K562 (cell line): ENCODE data around the gene GRSF1. TPM values are rescaled to one million over a fixed set of nuclear protein-coding genes. Genes with fewer than 3 reads are reported as not detected.

Experiments
- ATAC-seq: fragments of 200-7000 bp; cut with Tn5 transposase; 3 replicates; pipeline ENCODE4 v1.9.1; 2020; ENCODE audit warnings: moderate library complexity
- BruUV-seq: library from RNA; stranded (reverse); fragments of 400-500 nt; replicated peaks from 2 replicates; lab custom pipeline; 2021; lab: Mats Ljungman, UMichigan
- CTCF ChIA-PET: fragments of 300-600 bp; formaldehyde crosslinking; extraction: SDS; loops from one replicate; lab custom pipeline; 2021; ENCODE audit warnings: low intra/inter-chr PET ratio; lab: Yijun Ruan, JAX
- POLR2A ChIA-PET: fragments of 300-600, 350-650 bp; sonication (Branson Sonifier 250); formaldehyde crosslinking; extraction: SDS; loops from one replicate; lab custom pipeline; 2021; ENCODE audit warnings: antibody characterized with exemption, inconsistent platforms; lab: Yijun Ruan, JAX
- DNase-seq, 4 experiments: peaks; one replicate each; pipeline versions ENCODE4 v3.0.0 to v3.0.0-alpha.2; 2011 to 2018; ENCODE audit warnings: low spot score in 3 of 4, mixed read lengths in 3 of 4; ENCODE audit errors: extremely low read depth in 1 of 4
- FAIRE-seq: peaks from 2 replicates; lab custom pipeline; 2011; peaks lifted over from hg19 to GRCh38; lab: Jason Lieb, UNC
- H2AFZ ChIP-seq: 2 replicates; pipeline ENCODE4 v1.6.0; 2011; ENCODE audit warnings: low read depth, low read length, control low read depth, inconsistent platforms
- H3K27ac ChIP-seq: fragments of 200-600 bp; 3 replicates; pipeline ENCODE4 v1.8.0; 2011; ENCODE audit warnings: low read depth, mild to moderate bottlenecking, control low read depth, inconsistent platforms, low read length, moderate library complexity, mixed read lengths; ENCODE audit errors: extremely low read depth
- H3K27me3 ChIP-seq, 2 experiments: fragments of 300-600 bp in 1 of 2; 2 replicates in 1 of 2; 3 replicates in 1 of 2; pipeline versions ENCODE4 v1.6.0 to v1.8.0; 2011; ENCODE audit warnings: inconsistent platforms in 2 of 2, low read length in 2 of 2, mild to moderate bottlenecking in 1 of 2, mixed read lengths in 1 of 2, moderate library complexity in 1 of 2; ENCODE audit not compliant: control insufficient read depth in 2 of 2, insufficient read depth in 2 of 2
- H3K36me3 ChIP-seq: fragments of 300-600 bp; 3 replicates; pipeline ENCODE4 v1.8.0; 2011; ENCODE audit warnings: mild to moderate bottlenecking, low read length, inconsistent platforms; ENCODE audit not compliant: control insufficient read depth, insufficient read depth
- H3K4me1 ChIP-seq, 2 experiments: fragments of 200-600 bp in 1 of 2; replicated peaks in 1 of 2; 2 replicates in 1 of 2; 3 replicates in 1 of 2; pipeline versions ENCODE4 v1.5.1 to v1.8.0; 2011; ENCODE audit warnings: inconsistent platforms in 2 of 2, low read length in 2 of 2, mild to moderate bottlenecking in 1 of 2, mixed read lengths in 1 of 2, moderate library complexity in 1 of 2; ENCODE audit not compliant: control insufficient read depth in 2 of 2, insufficient read depth in 2 of 2
- H3K4me2 ChIP-seq: 2 replicates; pipeline ENCODE4 v1.6.1; 2011; ENCODE audit warnings: low read length, control low read depth, inconsistent platforms, mixed read lengths; ENCODE audit not compliant: insufficient read depth
- H3K4me3 ChIP-seq: fragments of 200-600 bp; sonication (generic), shearing (Covaris generic); 2 replicates; pipeline ENCODE4 v1.5.1; 2016; ENCODE audit warnings: control low read depth, inconsistent platforms
- H3K79me2 ChIP-seq: fragments of 200-600 bp; 3 replicates; pipeline ENCODE4 v1.8.0; 2011; ENCODE audit warnings: low read length, inconsistent platforms; ENCODE audit not compliant: control insufficient read depth, insufficient read depth
- H3K9ac ChIP-seq, 2 experiments: 2 replicates each; pipeline versions ENCODE4 v1.6.0 to v1.6.1; 2011; ENCODE audit warnings: low read depth in 2 of 2, low read length in 2 of 2, control low read depth in 1 of 2, inconsistent platforms in 1 of 2, mild to moderate bottlenecking in 1 of 2, mixed read lengths in 1 of 2; ENCODE audit not compliant: insufficient read depth in 1 of 2
- H3K9me1 ChIP-seq: one replicate; pipeline ENCODE4 v1.6.0; 2011; ENCODE audit warnings: inconsistent platforms, mild to moderate bottlenecking, low read length, moderate library complexity; ENCODE audit not compliant: control insufficient read depth, insufficient read depth
- H3K9me3 ChIP-seq: replicated peaks from 2 replicates; pipeline ENCODE4 v1.5.1; 2011; ENCODE audit warnings: low read depth, low read length, inconsistent platforms; ENCODE audit not compliant: control insufficient read depth, insufficient read depth
- H4K20me1 ChIP-seq: replicated peaks from 2 replicates; pipeline ENCODE4 v1.6.1; 2011; ENCODE audit warnings: low read length, inconsistent platforms, mixed read lengths; ENCODE audit not compliant: control insufficient read depth, insufficient read depth
- CC2D1A ChIP-seq: fragments of 450-650 bp; IDR thresholded peaks from 2 replicates; pipeline ENCODE4 v1.6.1; 2017; ENCODE audit warnings: mild to moderate bottlenecking
- ESRRB ChIP-seq: fragments of 250-450 bp; sonication (Bioruptor Pico); IDR thresholded peaks from 2 replicates; pipeline ENCODE4 v1.5.0; 2020; ENCODE audit warnings: mild to moderate bottlenecking, moderate library complexity, borderline replicate concordance
- GTF2B ChIP-seq: IDR thresholded peaks from 2 replicates; pipeline ENCODE4 v1.6.1; 2011; ENCODE audit not compliant: insufficient read length; ENCODE audit errors: extremely low read depth
- HLTF ChIP-seq: fragments of 450-650 bp; IDR thresholded peaks from 2 replicates; pipeline ENCODE4 v1.6.1; 2016
- LEF1 ChIP-seq: fragments of 450-650 bp; IDR thresholded peaks from 2 replicates; pipeline ENCODE4 v1.6.1; 2016; ENCODE audit warnings: mild to moderate bottlenecking
- MIER1 ChIP-seq: fragments of 450-650 bp; IDR thresholded peaks from 2 replicates; pipeline ENCODE4 v1.6.1; 2016; ENCODE audit warnings: antibody characterized with exemption, mild to moderate bottlenecking, low read depth
- PTRF ChIP-seq: fragments of 450-650 bp; IDR thresholded peaks from 2 replicates; pipeline ENCODE4 v1.6.1; 2016; ENCODE audit warnings: mild to moderate bottlenecking, missing genetic modification characterization, missing compliant biosample characterization
- SMAD2 ChIP-seq: fragments of 150-350 bp; IDR thresholded peaks from 2 replicates; pipeline ENCODE4 v1.6.1; 2014; ENCODE audit warnings: low read depth, mild to moderate bottlenecking, low read length
- TOE1 ChIP-seq, 2 experiments: fragments of 450-650 bp in 1 of 2; sonication (generic) in 1 of 2; formaldehyde crosslinking in 1 of 2; IDR thresholded peaks; 2 replicates each; pipeline versions ENCODE4 v1.7.1 to v1.8.0; 2016 to 2022; ENCODE audit warnings: borderline replicate concordance in 2 of 2, mild to moderate bottlenecking in 2 of 2, antibody characterized with exemption in 1 of 2, inconsistent platforms in 1 of 2, low read depth in 1 of 2, missing genetic modification reagents in 1 of 2, moderate library complexity in 1 of 2
- TSC22D4 ChIP-seq: fragments of 450-650 bp; IDR thresholded peaks from 2 replicates; pipeline ENCODE4 v1.6.1; 2016; ENCODE audit warnings: missing genetic modification characterization, missing biosample characterization, control low read depth
- ZBTB8A ChIP-seq: fragments of 450-650 bp; IDR thresholded peaks from 2 replicates; pipeline ENCODE4 v1.6.1; 2018; ENCODE audit warnings: mild to moderate bottlenecking, moderate library complexity; ENCODE audit not compliant: partially characterized antibody
- ZKSCAN3 ChIP-seq: fragments of 250-450 bp; sonication (Bioruptor Pico); IDR thresholded peaks from 2 replicates; pipeline ENCODE4 v1.4.0; 2020
- ZNF696 ChIP-seq: fragments of 250-450 bp; sonication (Bioruptor Pico); conservative IDR thresholded peaks from 2 replicates; pipeline ENCODE4 v1.4.0; 2020; ENCODE audit warnings: mild to moderate bottlenecking, moderate library complexity
- WGBS: fragments of 100-300 bp; shearing (Covaris generic); methylation state at CpG from one replicate; pipeline ENCODE4 v1.1.6; 2016; ENCODE audit warnings: low coverage, mixed read lengths; ENCODE audit not compliant: insufficient coverage; ENCODE audit errors: missing lambda C conversion rate; 5-methylcytosine and 5-hydroxymethylcytosine counted together
- in situ Hi-C: fragments of 300-500 bp; cut with MboI; formaldehyde crosslinking; loops from 4 replicates; pipeline ENCODE4 v1.15.0; 2018; ENCODE audit warnings: inconsistent platforms, mixed read lengths
- intact Hi-C: fragments of 100-400 bp; cut with micrococcal nuclease; formaldehyde crosslinking; loops from 2 replicates; pipeline ENCODE4 v1.14.2; 2022
- polyA plus RNA-seq, 8 experiments: library from polyadenylated mRNA; depleted of rRNA in 4 of 8; stranded (reverse) in 5 of 8; unstranded in 3 of 8; fragments of >200 nt; fragmentation: Nextera tagmentation in 2 of 8; fragmentation: Illumina TruSeq in 1 of 8; extraction: Ambion mirVana in 2 of 8; extraction: Trizol in 1 of 8; gene quantifications; 2 replicates each; pipeline versions ENCODE4 v1.2.1 to v1.2.3, GENCODE V29; 2011 to 2014; ENCODE audit warnings: inconsistent platforms in 1 of 8, missing spikeins in 1 of 8
- total RNA-seq, 7 experiments: library from RNA; depleted of rRNA in 6 of 7; stranded (reverse); fragments of >200 nt in 6 of 7; fragmentation: Illumina TruSeq in 2 of 7; extraction: Trizol in 2 of 7; gene quantifications; 2 replicates each; pipeline versions ENCODE4 v1.2.1 to v1.2.3, GENCODE V29; 2011 to 2021; ENCODE audit warnings: low replicate concordance in 1 of 7
- TF ChIP-seq, protein P1 (sequence below): fragments of 250-450 bp; sonication (Bioruptor Pico); IDR thresholded peaks from 2 replicates; pipeline ENCODE4 v1.8.0; 2022; ENCODE audit warnings: moderate library complexity, mild to moderate bottlenecking, inconsistent platforms
- TF ChIP-seq, protein P2 (sequence below): sonication (generic); formaldehyde crosslinking; IDR thresholded peaks from 2 replicates; pipeline ENCODE4 v1.8.1; 2023; ENCODE audit warnings: missing genetic modification reagents, mild to moderate bottlenecking, borderline replicate concordance

Gene GRSF1
- total and polyA plus RNA-seq, 9 of the 15 experiments (the other 6 are each of a cell fraction or from before 2014, with no cell fraction given), result 33.0 to 105 (median 76.0) TPM

DNA sequence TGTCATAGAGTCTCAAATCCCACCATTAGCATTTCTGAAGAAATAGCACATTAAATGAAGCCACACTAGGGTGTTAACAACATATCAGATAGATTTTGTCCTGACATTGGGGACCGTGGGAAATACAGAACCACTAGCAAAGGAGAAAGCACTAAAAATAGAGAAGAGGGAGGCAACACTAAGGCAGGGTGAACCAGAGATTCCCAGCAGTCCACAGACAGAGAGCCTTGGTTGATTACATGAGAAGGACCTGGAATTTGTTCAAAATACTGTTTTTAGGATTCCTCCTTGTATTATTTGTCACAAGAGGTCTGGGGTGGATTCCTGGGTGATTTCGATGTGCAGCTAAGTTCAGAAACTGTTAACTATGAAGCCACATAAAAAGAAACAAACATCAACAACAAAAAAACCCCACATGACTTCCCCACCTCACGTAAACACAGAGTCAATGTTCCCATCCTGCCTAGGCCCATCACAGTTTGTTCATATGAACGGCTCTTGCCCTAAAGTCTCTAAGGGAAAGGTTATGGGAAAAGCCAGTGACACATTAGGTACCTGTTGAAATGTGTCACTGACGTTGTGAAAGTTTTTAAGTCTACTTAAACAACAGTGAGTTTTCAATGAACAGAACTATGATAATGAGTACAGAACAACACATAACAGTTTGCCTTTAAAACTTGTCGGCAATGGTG is 23.6 kb upstream of the GRSF1 start:
- Histone ChIP-seq H3K4me1 (no peaks in the 10 kb centered on the region), H4K20me1 (no peaks in the 10 kb centered on the region), H2AFZ (peak overlapping the region; percentile 35), H3K9ac (no peak overlapping the region), H3K27ac (no peak overlapping the region), H3K4me3 (no peak overlapping the region), H3K36me3 (no peaks in the 10 kb centered on the region), H3K79me2 (no peaks in the 10 kb centered on the region), H3K27me3 (no peaks in the 10 kb centered on the region), H3K4me2 (no peak overlapping the region), H3K9me1 (no peaks in the 10 kb centered on the region), H3K9me3 (no peaks in the 10 kb centered on the region)
- intact Hi-C loops, result no loop called here
- POLR2A ChIA-PET, result no interaction called here
- peak; percentile 62 for ATAC-seq
- in situ Hi-C loops, result no loop called here
- no TSS peak for BruUV-seq
- 36% methylated on average over 6 of the region's 6 CpGs for WGBS
- no peak for FAIRE-seq
- no peak for TF ChIP-seq ZNF696 (CRISPR knock-in tag)
- TF ChIP-seq ESRRB (CRISPR knock-in tag), result no peak
- TF ChIP-seq TSC22D4, result no peak
- no peak for TF ChIP-seq MIER1
- TF ChIP-seq, protein P1, sequence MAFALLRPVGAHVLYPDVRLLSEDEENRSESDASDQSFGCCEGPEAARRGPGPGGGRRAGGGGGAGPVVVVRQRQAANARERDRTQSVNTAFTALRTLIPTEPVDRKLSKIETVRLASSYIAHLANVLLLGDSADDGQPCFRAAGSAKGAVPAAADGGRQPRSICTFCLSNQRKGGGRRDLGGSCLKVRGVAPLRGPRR (CRISPR knock-in tag), result no peak
- TF ChIP-seq PTRF (tag), result no peak
- TF ChIP-seq LEF1, result no peak
- TF ChIP-seq, protein P2, sequence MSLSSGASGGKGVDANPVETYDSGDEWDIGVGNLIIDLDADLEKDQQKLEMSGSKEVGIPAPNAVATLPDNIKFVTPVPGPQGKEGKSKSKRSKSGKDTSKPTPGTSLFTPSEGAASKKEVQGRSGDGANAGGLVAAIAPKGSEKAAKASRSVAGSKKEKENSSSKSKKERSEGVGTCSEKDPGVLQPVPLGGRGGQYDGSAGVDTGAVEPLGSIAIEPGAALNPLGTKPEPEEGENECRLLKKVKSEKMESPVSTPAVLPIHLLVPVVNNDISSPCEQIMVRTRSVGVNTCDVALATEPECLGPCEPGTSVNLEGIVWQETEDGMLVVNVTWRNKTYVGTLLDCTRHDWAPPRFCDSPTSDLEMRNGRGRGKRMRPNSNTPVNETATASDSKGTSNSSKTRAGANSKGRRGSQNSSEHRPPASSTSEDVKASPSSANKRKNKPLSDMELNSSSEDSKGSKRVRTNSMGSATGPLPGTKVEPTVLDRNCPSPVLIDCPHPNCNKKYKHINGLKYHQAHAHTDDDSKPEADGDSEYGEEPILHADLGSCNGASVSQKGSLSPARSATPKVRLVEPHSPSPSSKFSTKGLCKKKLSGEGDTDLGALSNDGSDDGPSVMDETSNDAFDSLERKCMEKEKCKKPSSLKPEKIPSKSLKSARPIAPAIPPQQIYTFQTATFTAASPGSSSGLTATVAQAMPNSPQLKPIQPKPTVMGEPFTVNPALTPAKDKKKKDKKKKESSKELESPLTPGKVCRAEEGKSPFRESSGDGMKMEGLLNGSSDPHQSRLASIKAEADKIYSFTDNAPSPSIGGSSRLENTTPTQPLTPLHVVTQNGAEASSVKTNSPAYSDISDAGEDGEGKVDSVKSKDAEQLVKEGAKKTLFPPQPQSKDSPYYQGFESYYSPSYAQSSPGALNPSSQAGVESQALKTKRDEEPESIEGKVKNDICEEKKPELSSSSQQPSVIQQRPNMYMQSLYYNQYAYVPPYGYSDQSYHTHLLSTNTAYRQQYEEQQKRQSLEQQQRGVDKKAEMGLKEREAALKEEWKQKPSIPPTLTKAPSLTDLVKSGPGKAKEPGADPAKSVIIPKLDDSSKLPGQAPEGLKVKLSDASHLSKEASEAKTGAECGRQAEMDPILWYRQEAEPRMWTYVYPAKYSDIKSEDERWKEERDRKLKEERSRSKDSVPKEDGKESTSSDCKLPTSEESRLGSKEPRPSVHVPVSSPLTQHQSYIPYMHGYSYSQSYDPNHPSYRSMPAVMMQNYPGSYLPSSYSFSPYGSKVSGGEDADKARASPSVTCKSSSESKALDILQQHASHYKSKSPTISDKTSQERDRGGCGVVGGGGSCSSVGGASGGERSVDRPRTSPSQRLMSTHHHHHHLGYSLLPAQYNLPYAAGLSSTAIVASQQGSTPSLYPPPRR (CRISPR knock-in tag), result no peak
- no peak for TF ChIP-seq ZBTB8A
- TF ChIP-seq SMAD2, result no peak
- TF ChIP-seq TOE1 (IDR thresholded peaks at IDR 0.05; ENCODE audit: borderline replicate concordance), result no peak
- TF ChIP-seq TOE1 (CRISPR knock-in tag; IDR thresholded peaks at IDR 0.05; ENCODE audit: borderline replicate concordance, low read depth), result no peak
- TF ChIP-seq CC2D1A, result no peak
- TF ChIP-seq HLTF, result no peak
- TF ChIP-seq GTF2B, result no peak
- no peak for TF ChIP-seq ZKSCAN3 (CRISPR knock-in tag)
- DNase-seq, result no peak
- CTCF ChIA-PET, result no interaction called here
